Astrocyte (in vitro differentiated cells and primary cell): Measurements from ENCODE around the gene PCDHGC4.

Experiments used
- EZH2 ChIP-seq: IDR thresholded peaks from 2 replicates; pipeline ENCODE4 v1.6.1; 2012; ENCODE audit warnings: mild to moderate bottlenecking, low read length, inconsistent platforms; ENCODE audit not compliant: insufficient read depth
- TF ChIP-seq, protein P1 (sequence below): IDR thresholded peaks from 2 replicates; pipeline ENCODE4 v1.5.1; 2011; ENCODE audit warnings: low read depth, mild to moderate bottlenecking, inconsistent platforms, low read length, moderate library complexity; ENCODE audit not compliant: insufficient read depth

DNA sequence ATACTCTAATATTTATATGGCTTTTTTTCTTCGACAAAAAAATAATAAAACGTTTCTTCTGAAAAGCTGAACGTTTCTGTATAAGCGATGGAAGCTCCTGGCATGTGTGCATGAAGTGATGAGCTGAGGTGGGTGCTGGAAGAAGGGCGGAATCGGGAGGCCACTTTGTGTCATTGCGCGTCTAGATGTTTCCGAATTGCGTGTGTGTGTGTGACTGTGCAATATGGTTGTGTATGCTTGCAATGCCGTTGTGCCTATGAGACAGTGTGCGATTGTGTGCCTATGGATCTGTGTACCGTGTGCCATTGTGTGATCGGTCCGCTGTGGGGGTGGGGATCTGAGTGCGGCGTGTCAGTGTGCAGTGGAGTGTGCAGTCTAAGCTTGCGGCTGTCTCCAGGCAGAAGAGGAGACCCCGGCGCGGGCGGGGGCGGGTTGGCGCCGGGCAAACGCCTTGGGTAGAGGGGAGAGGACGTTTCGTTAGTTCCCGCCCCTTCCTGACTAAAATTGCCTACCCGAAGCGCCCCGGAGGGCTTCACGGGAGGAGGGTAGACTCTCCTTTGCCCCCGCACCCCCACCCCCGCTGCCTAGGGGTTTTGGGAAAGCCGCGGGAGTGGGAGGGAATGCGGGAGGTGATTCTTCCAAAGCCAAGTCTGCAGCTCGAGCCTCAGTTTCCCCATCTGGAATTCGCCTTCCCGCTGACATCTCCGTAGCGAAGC lies 28.2 kb downstream of the PCDHGC4 start:
- TF ChIP-seq, protein P1, sequence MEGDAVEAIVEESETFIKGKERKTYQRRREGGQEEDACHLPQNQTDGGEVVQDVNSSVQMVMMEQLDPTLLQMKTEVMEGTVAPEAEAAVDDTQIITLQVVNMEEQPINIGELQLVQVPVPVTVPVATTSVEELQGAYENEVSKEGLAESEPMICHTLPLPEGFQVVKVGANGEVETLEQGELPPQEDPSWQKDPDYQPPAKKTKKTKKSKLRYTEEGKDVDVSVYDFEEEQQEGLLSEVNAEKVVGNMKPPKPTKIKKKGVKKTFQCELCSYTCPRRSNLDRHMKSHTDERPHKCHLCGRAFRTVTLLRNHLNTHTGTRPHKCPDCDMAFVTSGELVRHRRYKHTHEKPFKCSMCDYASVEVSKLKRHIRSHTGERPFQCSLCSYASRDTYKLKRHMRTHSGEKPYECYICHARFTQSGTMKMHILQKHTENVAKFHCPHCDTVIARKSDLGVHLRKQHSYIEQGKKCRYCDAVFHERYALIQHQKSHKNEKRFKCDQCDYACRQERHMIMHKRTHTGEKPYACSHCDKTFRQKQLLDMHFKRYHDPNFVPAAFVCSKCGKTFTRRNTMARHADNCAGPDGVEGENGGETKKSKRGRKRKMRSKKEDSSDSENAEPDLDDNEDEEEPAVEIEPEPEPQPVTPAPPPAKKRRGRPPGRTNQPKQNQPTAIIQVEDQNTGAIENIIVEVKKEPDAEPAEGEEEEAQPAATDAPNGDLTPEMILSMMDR: no peak
- TF ChIP-seq EZH2: no peak
